ENCODE results near the gene WFDC8.

Gene WFDC8

DNA sequence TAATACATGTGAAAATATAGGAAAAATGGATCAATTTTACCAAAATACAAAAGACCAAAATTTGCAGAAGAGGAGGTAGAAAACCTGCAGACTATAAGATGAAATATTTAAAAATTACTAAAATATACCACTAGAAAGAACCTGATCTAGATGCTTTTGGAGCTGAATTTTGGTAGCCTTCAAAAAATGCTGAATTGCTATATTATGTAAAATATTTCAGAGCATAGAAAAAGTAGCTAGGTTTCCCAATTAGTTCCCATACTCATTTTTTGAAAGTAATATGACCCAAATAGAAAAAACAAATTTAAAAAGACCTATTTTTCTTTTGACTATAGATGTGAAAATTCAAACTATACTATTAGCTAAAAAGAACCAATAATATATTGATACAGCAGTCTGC lies 28.3 kb downstream of the WFDC8 start:
- no peak for DNase-seq (ENCODE audit: extremely low read depth in 1 of 2, low read depth in 1 of 2)

DNA sequence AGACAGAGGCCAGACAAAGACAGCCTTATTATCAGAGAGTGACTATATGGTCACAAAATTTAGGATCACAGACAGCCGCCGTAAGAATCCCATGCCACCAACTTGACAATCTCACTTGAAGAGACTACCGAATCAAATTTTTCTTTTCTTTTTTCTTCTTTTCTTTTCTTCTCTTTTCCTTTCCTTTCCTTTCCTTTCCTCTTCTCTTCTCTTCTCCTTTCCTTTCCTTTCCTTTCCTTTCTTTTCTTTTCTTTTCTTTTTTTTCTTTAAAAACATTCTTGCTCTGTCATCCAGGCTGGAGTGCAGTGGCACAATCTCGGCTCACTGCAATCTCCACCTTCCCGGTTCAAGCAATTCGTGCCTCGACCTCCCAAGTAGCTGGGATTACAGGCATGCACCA lies 30.7 kb downstream of the WFDC8 start:
- DNase-seq (ENCODE audit: extremely low read depth in 1 of 2, low read depth in 1 of 2): no peak

DNA sequence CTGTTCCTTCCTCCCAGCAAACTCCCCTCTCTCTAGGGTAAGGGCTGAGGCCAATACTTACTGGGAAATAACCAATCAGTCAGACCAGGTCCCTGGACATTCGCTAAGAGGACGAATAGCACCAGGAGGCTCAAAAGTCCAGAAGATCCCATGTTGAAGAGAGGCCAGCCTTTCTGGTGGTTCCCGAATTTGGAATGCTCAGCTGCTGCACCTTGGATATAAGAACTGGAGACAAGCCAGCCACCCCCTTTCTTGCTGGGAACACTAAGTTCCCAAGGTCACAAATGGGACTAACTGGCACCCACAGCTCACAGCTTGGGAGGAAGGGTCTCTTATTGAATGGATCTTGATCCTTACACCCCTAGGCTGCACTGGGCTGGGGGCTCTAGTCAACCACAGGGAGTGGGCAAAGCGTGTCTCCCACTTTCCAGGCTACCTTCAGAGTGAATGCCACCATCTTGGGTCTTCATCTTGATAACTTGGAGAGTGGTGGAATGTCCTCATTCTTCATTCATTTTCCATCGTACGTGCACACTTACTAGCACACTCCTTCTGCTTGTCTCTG lies 31.8 kb downstream of the WFDC8 start, which contains the start of gene EPPIN:
TSS of gene EPPIN (minus strand) at position 196 of the 565 bp plus-strand sequence. CDS start at position 152, 44 bp downstream.
- no peak for DNase-seq (ENCODE audit: extremely low read depth in 1 of 2, low read depth in 1 of 2)

DNA sequence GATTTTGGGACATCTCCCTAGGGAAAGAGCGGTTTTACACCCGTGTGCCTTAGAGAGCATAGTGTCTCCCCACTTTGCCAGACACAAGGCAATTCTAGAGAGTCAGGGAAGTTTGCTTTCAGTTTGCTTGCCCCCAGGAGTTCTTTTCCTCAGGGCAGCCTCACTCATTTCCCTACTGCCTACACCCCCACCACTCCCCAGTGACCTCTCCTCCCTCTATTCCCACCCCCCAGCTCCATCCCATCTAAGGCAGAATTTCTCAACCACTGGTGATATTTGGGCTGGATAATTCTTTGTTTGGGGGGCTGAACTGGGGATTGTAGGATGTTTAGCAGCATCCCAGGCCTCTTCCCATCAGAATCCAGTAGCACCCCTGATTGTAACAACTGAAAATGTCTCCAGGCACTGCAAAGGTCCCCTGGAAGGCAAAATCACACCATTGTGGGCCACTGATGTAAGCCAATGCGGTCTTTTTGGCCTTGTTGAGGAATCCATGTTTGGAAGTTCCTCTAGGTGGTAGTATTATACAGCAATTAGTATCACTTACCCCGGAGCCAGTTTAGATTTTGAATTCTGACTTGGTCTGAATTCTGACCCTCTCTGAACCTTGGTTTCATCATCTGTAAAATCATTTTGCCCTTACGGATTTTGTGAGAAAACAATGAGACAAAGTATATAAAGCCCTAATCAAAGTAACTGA lies 33.2 kb downstream of the WFDC8 start:
- DNase-seq (ENCODE audit: extremely low read depth in 1 of 2, low read depth in 1 of 2): no peak

DNA sequence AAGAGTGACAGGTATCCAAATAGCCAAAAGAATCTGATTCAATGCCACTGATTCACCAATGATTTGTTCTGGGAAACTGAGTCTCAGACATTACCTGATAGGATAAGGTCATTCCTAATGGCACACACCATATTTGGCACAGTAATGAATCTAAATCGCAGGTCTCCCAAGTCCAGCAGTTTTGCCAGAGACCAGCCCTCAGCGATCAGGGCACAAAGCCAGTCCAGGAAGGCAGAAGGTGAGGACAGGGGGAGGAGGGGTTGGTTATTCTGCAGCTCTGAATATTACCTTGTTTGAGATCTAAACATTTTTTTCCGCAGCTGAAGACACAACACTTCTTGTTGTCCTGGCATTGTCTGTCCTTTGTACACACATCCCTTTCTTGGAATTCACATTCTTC lies 33.7 kb downstream of the WFDC8 start:
- DNase-seq (ENCODE audit: extremely low read depth in 1 of 2, low read depth in 1 of 2): no peak

DNA sequence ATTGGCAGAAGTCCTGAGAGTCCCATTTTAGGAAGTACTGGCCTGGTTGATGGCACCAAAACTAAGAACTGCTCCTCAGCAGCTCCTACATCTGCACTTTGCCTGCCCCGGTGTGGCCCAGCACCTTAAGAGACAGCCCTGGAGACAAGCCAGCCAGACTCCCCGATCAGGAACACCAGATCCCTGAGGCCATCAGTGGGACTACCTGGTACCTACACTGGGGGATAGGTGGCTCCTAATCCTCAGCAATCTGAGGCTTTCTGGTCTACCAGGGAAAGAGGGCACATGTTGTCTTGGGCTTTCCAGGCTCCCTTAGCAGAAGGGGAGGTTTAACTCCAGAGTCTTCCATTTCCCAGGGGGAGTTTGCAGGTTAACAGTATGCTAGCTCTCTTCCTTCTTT lies 39.7 kb downstream of the WFDC8 start, which contains the start of gene WFDC6:
TSS of gene WFDC6 (minus strand) at position 101 of the 400 bp plus-strand sequence. CDS start at position 26, 75 bp downstream.
- no peak for DNase-seq (ENCODE audit: extremely low read depth in 1 of 2, low read depth in 1 of 2)

DNA sequence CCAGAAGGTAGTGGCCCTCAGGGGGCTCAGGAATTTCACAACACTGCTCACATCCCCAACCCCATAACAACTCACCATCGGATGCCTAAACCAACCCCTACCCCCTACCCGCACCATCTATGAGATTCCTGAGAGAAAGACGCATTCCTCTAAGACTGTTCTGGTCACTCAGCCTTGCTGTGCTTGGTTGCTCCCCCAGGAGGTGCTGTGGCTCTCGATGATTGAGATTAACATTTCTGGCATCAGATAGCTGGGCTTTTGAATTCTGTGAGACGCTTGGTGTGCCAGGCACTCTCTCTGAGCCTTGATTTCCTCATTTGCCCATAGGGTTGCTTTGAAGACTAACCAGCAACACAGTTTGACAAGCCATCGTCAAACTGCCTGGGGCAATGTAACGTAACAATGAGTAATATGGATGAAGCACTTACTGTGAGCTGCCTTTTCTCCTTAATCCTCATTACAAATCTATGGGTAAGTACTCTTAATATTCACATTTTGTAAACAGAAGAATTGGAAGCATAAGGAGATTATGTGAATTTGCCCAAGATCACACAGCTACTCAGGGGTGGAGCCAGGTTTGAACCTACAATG lies 40.8 kb downstream of the WFDC8 start:
- DNase-seq (ENCODE audit: extremely low read depth in 1 of 2, low read depth in 1 of 2): no peak

DNA sequence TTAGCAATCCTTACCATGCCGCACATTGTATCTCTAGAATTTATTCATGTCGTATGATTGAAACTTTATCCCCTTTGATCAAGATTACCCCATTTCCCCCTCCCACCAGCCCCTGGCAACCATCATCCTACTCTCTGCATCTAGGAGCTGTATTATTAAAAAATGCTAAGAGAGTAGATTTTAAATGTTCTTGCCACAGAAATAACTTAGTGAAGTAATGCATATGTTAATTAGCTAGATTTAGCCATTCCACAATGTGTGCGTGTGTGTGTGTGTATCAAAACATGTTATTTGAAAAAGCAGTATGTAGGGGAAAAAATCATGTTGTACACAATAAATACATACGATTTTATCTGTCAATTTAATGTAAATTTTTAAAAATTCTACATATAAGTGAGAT lies 51.8 kb downstream of the WFDC8 start:
- DNase-seq (ENCODE audit: extremely low read depth in 1 of 2, low read depth in 1 of 2): no peak

DNA sequence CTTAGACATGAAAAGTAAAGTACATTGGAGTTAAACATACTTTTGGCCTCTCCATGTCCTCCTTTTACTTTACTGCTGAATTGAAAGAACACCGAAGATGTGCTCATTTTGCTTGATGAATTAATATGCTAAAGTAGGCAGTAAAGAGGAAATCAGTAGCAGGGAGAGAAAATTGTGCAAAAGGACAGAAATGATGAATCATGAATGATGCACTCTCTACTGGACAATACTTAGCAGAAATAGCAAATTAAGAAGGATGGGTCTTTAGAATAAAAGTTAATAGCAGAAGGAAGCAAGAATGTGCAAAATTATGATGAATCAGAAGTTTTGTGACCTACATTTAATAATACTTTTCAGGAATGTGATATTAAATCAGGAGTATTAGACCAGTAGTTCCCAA lies 55.3 kb downstream of the WFDC8 start:
- no peak for DNase-seq (ENCODE audit: extremely low read depth in 1 of 2, low read depth in 1 of 2)

DNA sequence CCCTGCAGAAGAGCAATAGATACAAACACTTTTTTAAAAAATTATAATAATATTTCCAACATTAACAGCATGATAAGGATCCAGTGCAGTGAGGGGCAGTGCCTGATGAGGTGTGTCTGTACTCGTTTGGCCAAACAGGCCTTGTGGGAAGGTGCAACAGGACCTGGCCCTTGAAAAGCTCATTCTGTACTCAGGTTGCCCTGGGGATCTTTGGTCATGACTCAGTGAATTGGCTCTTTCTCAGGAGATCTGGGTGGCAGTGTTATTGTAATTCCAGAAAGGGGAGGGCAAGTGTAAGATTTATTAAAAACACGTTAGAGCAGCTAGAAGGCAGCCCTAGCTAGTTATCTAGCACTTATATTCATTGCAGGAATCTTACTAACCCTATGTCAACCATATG lies 60.8 kb downstream of the WFDC8 start:
- DNase-seq (ENCODE audit: extremely low read depth in 1 of 2, low read depth in 1 of 2): no peak

DNA sequence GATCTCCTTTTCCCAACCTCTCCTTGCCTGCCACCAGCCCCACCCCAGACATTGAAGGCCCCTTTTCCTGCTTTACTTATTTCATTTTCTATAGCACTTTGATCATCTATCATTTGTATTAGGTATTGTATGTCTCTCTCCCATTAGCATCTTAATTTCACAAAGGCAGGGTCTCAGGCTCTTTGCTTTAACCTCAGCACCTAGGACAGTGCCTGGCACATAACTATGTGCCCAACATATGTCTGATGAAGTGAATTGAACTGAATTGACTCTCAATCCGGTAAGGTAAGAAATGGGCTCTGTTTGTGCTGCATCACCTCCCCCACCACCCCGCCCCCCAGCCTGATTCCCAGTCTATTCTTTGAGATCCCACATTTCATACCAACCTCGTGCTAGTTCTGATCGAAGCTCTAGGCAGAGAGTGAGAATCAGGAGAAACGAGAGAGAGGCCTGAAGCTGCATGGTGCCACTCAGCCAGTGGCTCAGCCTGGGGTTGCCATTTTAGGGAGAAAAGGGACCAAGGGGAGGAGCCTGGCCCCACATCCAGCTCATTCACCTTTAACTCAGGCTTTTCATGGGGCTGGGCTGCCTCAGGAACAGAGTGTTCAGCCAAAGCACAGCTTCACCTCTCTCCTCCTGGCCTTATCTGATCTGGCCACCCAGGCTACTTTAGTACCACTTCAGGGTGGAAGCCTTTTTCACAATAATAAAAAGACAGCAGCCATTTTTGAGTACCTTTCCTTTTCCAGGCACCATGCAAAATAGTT lies 63.8 kb downstream of the WFDC8 start, which contains the start of gene SPINT3:
TSS of gene SPINT3 (minus strand) at position 476 of the 767 bp plus-strand sequence. CDS start at position 462, 14 bp downstream.
- DNase-seq (ENCODE audit: extremely low read depth in 1 of 2, low read depth in 1 of 2): no peak

DNA sequence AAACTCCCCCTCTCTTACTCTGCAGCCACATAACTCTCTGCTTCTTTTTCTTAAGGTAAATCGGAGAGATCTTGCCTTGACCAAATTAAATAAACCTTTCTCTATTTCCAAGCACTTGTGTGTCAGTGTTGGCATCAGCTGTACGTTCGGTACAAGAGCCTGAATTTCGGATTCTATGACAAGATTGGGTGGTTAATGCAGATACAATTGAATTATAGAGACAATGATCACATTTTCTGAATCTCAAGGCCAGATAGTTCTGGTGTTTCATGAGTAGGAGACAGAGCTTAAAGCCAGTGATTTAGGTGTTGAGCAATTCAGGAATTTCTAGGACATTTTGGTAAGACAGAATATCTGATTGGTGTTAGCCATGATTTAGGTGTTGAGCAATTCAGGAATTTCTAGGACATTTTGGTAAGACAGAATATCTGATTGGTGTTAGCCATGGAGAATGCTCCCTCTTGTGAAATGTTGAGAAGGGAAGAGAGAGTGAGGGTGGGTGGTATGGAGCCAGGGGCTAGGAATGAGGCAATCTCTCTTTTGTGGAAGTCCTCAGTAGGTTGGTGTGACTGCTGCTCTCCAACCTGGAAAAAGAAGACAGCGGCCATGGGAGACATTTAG lies 68.7 kb downstream of the WFDC8 start:
- DNase-seq (ENCODE audit: extremely low read depth in 1 of 2, low read depth in 1 of 2): no peak

DNA sequence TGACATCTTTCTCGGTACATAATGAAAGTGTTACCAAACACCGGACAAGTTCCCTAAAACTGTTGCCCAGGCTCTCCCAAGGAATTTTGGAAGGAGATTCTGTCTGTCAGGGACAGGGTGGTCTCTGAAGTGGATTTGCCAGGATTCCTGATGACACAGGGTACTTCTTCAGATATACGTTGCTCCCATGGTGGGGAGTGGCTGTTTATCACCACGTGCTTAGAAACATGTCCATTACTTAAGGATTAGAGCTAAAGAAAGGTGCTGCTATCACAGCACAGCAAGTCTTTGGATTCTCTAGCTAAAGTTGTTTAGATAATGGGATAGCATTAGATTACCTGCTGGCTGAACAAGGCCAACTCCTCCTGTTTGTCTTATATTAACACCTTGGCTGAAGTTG lies 70.0 kb downstream of the WFDC8 start:
- no peak for DNase-seq (ENCODE audit: extremely low read depth in 1 of 2, low read depth in 1 of 2)

DNA sequence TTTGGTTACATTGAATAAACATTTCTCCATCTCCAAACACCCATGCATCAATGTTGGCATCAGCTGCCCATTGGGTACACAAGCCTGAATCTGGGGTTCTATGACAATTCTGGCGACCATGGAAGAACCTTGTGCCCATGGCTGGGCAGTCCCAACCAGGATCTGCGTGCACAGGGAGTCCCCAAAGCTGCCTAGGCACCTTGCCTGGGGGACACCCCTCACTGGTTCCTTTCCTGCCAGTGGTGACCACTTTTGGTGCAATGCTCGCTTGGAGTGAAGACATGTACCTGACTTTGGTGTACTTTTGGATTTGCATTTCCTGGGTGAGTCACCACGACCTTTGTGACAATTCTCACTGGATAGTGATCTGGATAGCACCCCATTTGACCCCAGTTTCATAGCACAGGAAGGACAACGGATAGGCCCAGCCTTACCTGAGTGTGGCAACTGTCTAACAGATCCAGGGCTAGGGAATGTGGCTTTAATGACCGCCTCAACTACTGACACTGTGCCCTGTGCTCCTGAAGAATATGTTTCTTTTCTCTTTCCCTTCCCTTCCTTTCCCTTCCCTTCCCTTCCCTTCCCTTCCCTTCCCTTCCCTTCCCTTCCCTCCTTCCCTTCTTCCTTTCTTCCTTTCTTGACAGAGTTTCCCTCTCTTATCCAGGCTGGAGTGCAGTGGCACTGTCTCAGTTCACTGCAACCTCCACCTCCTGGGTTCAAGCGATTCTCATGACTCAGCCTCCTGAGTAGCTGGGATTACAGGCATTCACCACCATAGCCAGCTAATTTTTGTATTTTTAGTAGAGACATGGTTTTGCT lies 70.8 kb downstream of the WFDC8 start:
- DNase-seq (ENCODE audit: extremely low read depth in 1 of 2, low read depth in 1 of 2): no peak

DNA sequence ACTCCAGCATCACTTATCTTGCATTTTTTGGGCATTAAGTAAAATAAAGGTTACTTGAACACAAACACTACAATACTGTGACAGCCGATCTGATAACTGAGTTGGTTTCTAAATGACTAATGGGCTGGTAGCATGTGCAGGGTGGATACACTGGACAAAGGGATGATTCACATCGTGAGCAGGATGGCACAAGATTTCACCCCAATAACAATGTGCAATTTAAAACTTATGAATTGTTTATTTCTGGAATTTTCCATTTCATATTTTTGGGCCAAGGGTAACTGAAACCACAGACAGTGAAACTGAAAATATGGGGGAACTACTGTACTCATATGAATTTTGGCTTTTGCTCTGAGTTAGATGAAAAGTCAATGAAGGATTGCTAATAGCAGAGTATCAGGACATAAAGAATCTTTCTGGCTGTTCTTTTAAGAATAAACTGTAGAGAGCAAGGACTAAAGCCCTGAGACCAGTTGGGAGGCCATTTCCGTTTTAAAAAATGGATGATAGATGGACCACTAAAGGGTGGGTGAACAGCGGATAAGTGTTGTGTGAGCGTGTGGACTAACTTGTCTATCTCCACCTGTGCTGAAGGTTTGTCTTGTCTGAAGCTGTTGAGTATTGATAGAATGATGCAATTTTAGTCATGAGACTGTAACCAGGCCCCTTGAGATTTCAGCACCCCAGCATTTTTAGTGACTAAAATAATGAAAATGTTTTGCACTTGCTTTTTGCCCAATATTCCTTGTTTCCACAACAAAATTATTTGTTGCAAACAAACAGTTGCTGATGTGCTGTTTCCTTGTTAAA lies 71.9 kb downstream of the WFDC8 start:
- DNase-seq (ENCODE audit: extremely low read depth in 1 of 2, low read depth in 1 of 2): no peak

DNA sequence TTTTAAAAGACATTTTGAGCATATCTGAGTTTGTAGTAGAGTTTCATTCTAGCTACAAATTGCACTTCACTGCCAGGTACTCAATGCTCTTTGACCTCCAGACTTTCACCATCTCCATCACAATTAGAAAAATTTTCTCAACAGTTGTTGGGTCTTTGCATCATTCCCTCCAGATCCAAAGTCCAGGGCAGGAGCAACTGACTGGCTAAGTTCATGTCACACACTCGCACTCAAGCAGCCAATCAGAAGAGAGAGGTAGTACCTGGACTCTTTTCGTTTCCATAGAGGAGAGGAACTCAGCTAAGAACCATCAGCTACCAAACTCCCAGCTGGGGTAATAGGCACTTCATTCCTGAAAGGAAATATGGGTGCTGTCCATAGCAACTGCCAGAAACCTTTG lies 72.7 kb downstream of the WFDC8 start:
- no peak for DNase-seq (ENCODE audit: extremely low read depth in 1 of 2, low read depth in 1 of 2)

DNA sequence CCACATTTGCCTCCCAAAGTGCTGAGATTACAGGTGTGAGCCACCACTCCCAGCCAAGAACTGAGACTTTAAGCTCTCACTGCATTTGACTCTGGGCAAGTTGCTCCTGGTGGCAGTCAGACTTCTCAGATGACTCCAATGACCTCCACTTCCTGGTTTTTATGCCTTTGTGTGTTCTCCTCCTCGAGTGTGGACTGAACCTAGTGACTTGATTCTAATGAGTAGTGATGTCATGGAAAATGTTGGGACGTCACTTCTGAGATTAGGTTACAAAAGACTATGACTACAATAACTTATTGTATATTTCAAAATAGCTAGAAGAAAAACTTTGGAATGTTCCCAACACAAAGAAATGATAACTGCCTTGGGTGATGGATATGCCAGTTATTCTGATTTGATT lies 75.7 kb downstream of the WFDC8 start:
- no peak for DNase-seq (ENCODE audit: extremely low read depth in 1 of 2, low read depth in 1 of 2)

DNA sequence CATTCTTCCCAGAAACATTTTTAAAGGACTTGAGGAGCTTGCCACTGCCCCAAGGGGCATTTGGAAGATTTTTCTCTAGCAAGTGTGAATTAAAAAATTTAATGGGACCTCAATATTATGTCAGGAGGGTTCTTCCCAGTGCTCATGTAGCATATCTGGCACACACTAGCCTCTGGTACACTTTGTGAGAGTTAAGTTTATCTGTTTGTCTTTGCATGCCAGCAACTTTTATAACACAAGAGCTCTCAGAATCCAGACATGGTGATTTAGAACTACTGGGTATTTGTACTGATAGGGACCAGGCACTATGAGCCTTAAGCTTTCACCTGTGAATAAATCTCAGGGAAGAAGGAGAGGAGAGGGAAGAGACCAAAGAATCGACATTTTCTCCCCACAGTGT lies 76.5 kb downstream of the WFDC8 start:
- DNase-seq (ENCODE audit: extremely low read depth in 1 of 2, low read depth in 1 of 2): no peak
